HCT116 (cell line): ENCODE data around the gene RPS6KL1. TPM values are rescaled to one million over a fixed set of nuclear protein-coding genes. Genes with fewer than 3 reads are reported as not detected.

Source experiments
- ATAC-seq: fragments of 200-7000 bp; cut with Tn5 transposase; 2 replicates; pipeline ENCODE4 v1.9.1; 2020; ENCODE audit warnings: mild to moderate bottlenecking, moderate library complexity
- BruUV-seq: library from RNA; stranded (reverse); fragments of 400-500 nt; replicated peaks from 2 replicates; lab custom pipeline; 2021; lab: Mats Ljungman, UMichigan
- CTCF ChIA-PET: fragments of 300-600 bp; sonication (Branson Sonifier 250); formaldehyde crosslinking; loops from one replicate; lab custom pipeline; 2021; ENCODE audit warnings: antibody characterized with exemption; lab: Charles Lee
- POLR2A ChIA-PET: fragments of 300-600, 350-600 bp; sonication (Branson Sonifier 250); formaldehyde crosslinking; loops from one replicate; lab custom pipeline; 2021; ENCODE audit warnings: antibody characterized with exemption; lab: Charles Lee
- RAD21 ChIA-PET, 2 experiments: fragments of 300-600 bp; sonication (Branson Sonifier 250); formaldehyde crosslinking; loops; one replicate each; lab custom pipeline; 2023; ENCODE audit warnings: low total read pairs in 2 of 2; ENCODE audit not compliant: uncharacterized antibody in 2 of 2, unreplicated experiment in 2 of 2, low non-redundant PET in 1 of 2; lab: Charles Lee
- DNase-seq: peaks from one replicate; pipeline ENCODE4 v3.0.0-alpha.2; 2010; ENCODE audit warnings: low read depth, low spot score
- H2AFZ ChIP-seq: fragments of 200-600 bp; shearing (Covaris generic), sonication (generic); 2 replicates; pipeline ENCODE4 v1.6.1; 2017; ENCODE audit warnings: low read depth, mixed run types, mixed read lengths, antibody characterized with exemption, low read length; ENCODE audit not compliant: poor library complexity, severe bottlenecking
- H3K27ac ChIP-seq: 2 replicates; pipeline ENCODE4 v1.5.1; 2012; ENCODE audit warnings: low read depth, low read length
- H3K27me3 ChIP-seq: fragments of 200-600 bp; sonication (generic); 2 replicates; pipeline ENCODE4 v1.6.1; 2016; ENCODE audit warnings: mixed run types, low read length, mixed read lengths; ENCODE audit not compliant: insufficient read depth
- H3K36me3 ChIP-seq, 2 experiments: fragments of 200-500 bp in 1 of 2; fragments of 200-600 bp in 1 of 2; sonication (Bioruptor generic) in 1 of 2; sonication (generic) in 1 of 2; 2 replicates each; pipeline versions ENCODE4 v1.5.1 to v1.6.1; 2014 to 2016; ENCODE audit warnings: low read length in 2 of 2, inconsistent platforms in 1 of 2, mixed read lengths in 1 of 2, mixed run types in 1 of 2; ENCODE audit not compliant: insufficient read depth in 2 of 2, control insufficient read depth in 1 of 2
- H3K4me1 ChIP-seq, 2 experiments: fragments of 200-600 bp in 1 of 2; sonication (generic) in 1 of 2; 2 replicates each; pipeline versions ENCODE4 v1.5.1 to v1.6.1; 2012 to 2017; ENCODE audit warnings: low read length in 2 of 2, inconsistent platforms in 1 of 2, mild to moderate bottlenecking in 1 of 2, mixed read lengths in 1 of 2, mixed run types in 1 of 2, moderate library complexity in 1 of 2; ENCODE audit not compliant: insufficient read depth in 2 of 2, control insufficient read depth in 1 of 2
- H3K4me2 ChIP-seq: fragments of 200-600 bp; sonication (generic); 2 replicates; pipeline ENCODE4 v1.6.1; 2017; ENCODE audit warnings: mixed run types, low read length, mixed read lengths
- H3K4me3 ChIP-seq, 2 experiments: fragments of 200-600 bp in 1 of 2; sonication (generic) in 1 of 2; replicated peaks in 1 of 2; 2 replicates each; pipeline ENCODE4 v1.5.1; 2011 to 2016; ENCODE audit warnings: low read length in 2 of 2, control low read depth in 1 of 2, low read depth in 1 of 2, mild to moderate bottlenecking in 1 of 2, mixed read lengths in 1 of 2, mixed run types in 1 of 2
- H3K79me2 ChIP-seq: fragments of 200-600 bp; sonication (generic); 2 replicates; pipeline ENCODE4 v1.6.1; 2017; ENCODE audit warnings: mild to moderate bottlenecking, mixed run types, low read length, moderate library complexity, mixed read lengths; ENCODE audit not compliant: insufficient read depth
- H3K9ac ChIP-seq: fragments of 200-600 bp; sonication (generic); 2 replicates; pipeline ENCODE4 v1.6.1; 2016; ENCODE audit warnings: low read length, mixed read lengths
- H3K9me2 ChIP-seq: fragments of 200-600 bp; sonication (generic), shearing (Covaris generic); 2 replicates; pipeline ENCODE4 v1.6.1; 2017; ENCODE audit warnings: mixed run types, mild to moderate bottlenecking, moderate library complexity; ENCODE audit not compliant: insufficient read depth
- H3K9me3 ChIP-seq, 2 experiments: fragments of 200-500 bp in 1 of 2; fragments of 200-600 bp in 1 of 2; sonication (Bioruptor generic) in 1 of 2; sonication (generic) in 1 of 2; 2 replicates each; pipeline ENCODE4 v1.6.1; 2014 to 2017; ENCODE audit warnings: low read length in 2 of 2, mixed read lengths in 2 of 2, inconsistent platforms in 1 of 2, low read depth in 1 of 2, mild to moderate bottlenecking in 1 of 2, mixed run types in 1 of 2, moderate library complexity in 1 of 2; ENCODE audit not compliant: control insufficient read depth in 1 of 2, insufficient read depth in 1 of 2
- H4K20me1 ChIP-seq: fragments of 200-600 bp; sonication (generic), shearing (Covaris generic); 2 replicates; pipeline ENCODE4 v1.6.1; 2017; ENCODE audit warnings: mixed run types, mild to moderate bottlenecking, moderate library complexity; ENCODE audit not compliant: insufficient read depth
- CEBPB ChIP-seq: IDR thresholded peaks from 2 replicates; pipeline ENCODE4 v1.6.1; 2012; ENCODE audit warnings: low read depth
- CTCF ChIP-seq, 3 experiments: fragments of 200-600 bp in 1 of 3; sonication (generic) in 1 of 3; IDR thresholded peaks in 2 of 3; conservative IDR thresholded peaks in 1 of 3; 2 replicates each; pipeline ENCODE4 v1.5.1; 2012 to 2017; ENCODE audit warnings: low read depth in 2 of 3, low read length in 2 of 3, antibody characterized with exemption in 1 of 3, borderline replicate concordance in 1 of 3, control low read depth in 1 of 3, mild to moderate bottlenecking in 1 of 3, mixed read lengths in 1 of 3, mixed run types in 1 of 3, moderate library complexity in 1 of 3; ENCODE audit not compliant: insufficient read depth in 1 of 3
- ELF1 ChIP-seq: IDR thresholded peaks from 2 replicates; pipeline ENCODE4 v1.6.1; 2012; ENCODE audit warnings: low read depth, borderline replicate concordance
- EZH2phosphoT487 ChIP-seq: fragments of 200-600 bp; IDR thresholded peaks from 2 replicates; pipeline ENCODE4 v1.6.1; 2018; ENCODE audit warnings: antibody characterized with exemption, borderline replicate concordance
- FOSL1 ChIP-seq: IDR thresholded peaks from 2 replicates; pipeline ENCODE4 v1.6.1; 2012; ENCODE audit warnings: low read depth
- POLR2A ChIP-seq: IDR thresholded peaks from 2 replicates; pipeline ENCODE4 v1.7.0; 2011; ENCODE audit warnings: borderline replicate concordance; ENCODE audit not compliant: insufficient read depth, insufficient read length; ENCODE audit errors: extremely low read depth
- RAD21 ChIP-seq: IDR thresholded peaks from 2 replicates; pipeline ENCODE4 v1.6.1; 2012; ENCODE audit warnings: low read depth, mild to moderate bottlenecking
- REST ChIP-seq: IDR thresholded peaks from 2 replicates; pipeline ENCODE4 v1.6.1; 2012; ENCODE audit warnings: low read depth
- SP1 ChIP-seq: IDR thresholded peaks from 2 replicates; pipeline ENCODE4 v1.6.1; 2012; ENCODE audit warnings: low read depth
- SRF ChIP-seq: IDR thresholded peaks from 2 replicates; pipeline ENCODE4 v1.6.1; 2012; ENCODE audit warnings: low read depth
- ZFX ChIP-seq: fragments of 450-650 bp; IDR thresholded peaks from 2 replicates; pipeline ENCODE4 v1.6.1; 2017
- ZNF274 ChIP-seq: fragments of 200-500 bp; sonication (Bioruptor generic); IDR thresholded peaks from 2 replicates; pipeline ENCODE4 v1.6.1; 2014; ENCODE audit warnings: mild to moderate bottlenecking, low read depth, low read length, inconsistent platforms
- intact Hi-C: fragments of 100-400 bp; cut with micrococcal nuclease; formaldehyde crosslinking; loops from 2 replicates; pipeline ENCODE4 v1.10.0; 2022
- total RNA-seq: library from RNA; stranded (reverse); gene quantifications from one replicate; pipeline ENCODE4 v1.2.1, GENCODE V29; 2021; ENCODE audit not compliant: unreplicated experiment
- TF ChIP-seq, protein P1 (sequence below): IDR thresholded peaks from 2 replicates; pipeline ENCODE4 v1.6.1; 2011; ENCODE audit warnings: mild to moderate bottlenecking, low read length, moderate library complexity; ENCODE audit not compliant: insufficient replicate concordance; ENCODE audit errors: extremely low read depth
- TF ChIP-seq, protein P2 (sequence below): IDR thresholded peaks from 2 replicates; pipeline ENCODE4 v1.6.1; 2012

RPS6KL1 gene
- total RNA-seq, 1 experiment from 2014 or later, result 6.7 TPM

DNA sequence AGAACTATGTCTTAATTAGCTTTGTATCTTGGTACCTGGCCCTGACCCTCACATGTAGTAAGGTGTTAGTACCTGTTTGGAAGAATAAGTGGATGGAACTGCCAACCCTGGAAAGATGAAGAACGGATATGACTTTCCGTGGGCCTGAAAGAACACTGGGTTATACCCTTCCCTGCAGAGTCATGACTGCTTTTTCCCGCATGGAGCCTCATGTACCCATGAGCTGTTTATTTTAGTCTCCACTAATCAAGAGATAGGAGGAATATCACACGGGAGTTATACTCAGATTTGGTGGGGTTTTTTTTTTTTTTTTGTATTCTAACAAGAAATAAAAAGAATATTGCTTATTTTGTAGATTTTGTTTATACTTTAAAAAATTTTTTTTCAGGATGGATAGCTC lies 25.4 kb downstream of the RPS6KL1 start:
- H3K36me3 ChIP-seq, result peaks cover 79 to 82% of the 10 kb centered on the region in 2 experiments
- H3K4me1 ChIP-seq, result no peaks in the 10 kb centered on the region
- POLR2A ChIA-PET, result no interaction called here
- no peak overlapping the region for H3K4me3 ChIP-seq
- BruUV-seq, result no TSS peak
- TF ChIP-seq ZFX, result no peak
- no peak for TF ChIP-seq CTCF (IDR thresholded peaks at IDR 0.05 in 2 of 3, conservative IDR thresholded peaks at IDR 0.05 in 1 of 3; ENCODE audit: borderline replicate concordance in 1 of 3, insufficient read depth in 1 of 3, low read depth in 2 of 3, low read length in 2 of 3)
- no peak for TF ChIP-seq FOSL1
- no peak for TF ChIP-seq ZNF274
- TF ChIP-seq POLR2A, result no peak
- TF ChIP-seq, protein P1, sequence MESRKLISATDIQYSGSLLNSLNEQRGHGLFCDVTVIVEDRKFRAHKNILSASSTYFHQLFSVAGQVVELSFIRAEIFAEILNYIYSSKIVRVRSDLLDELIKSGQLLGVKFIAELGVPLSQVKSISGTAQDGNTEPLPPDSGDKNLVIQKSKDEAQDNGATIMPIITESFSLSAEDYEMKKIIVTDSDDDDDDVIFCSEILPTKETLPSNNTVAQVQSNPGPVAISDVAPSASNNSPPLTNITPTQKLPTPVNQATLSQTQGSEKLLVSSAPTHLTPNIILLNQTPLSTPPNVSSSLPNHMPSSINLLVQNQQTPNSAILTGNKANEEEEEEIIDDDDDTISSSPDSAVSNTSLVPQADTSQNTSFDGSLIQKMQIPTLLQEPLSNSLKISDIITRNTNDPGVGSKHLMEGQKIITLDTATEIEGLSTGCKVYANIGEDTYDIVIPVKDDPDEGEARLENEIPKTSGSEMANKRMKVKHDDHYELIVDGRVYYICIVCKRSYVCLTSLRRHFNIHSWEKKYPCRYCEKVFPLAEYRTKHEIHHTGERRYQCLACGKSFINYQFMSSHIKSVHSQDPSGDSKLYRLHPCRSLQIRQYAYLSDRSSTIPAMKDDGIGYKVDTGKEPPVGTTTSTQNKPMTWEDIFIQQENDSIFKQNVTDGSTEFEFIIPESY, result no peak
- TF ChIP-seq SRF, result no peak
- TF ChIP-seq SP1, result no peak
- no peak for TF ChIP-seq RAD21
- no peak for TF ChIP-seq CEBPB
- no peak for TF ChIP-seq ELF1
- TF ChIP-seq EZH2phosphoT487, result no peak
- TF ChIP-seq, protein P2, sequence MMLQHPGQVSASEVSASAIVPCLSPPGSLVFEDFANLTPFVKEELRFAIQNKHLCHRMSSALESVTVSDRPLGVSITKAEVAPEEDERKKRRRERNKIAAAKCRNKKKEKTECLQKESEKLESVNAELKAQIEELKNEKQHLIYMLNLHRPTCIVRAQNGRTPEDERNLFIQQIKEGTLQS, result no peak
- TF ChIP-seq REST, result no peak
- no peaks in the 10 kb centered on the region for H4K20me1 ChIP-seq
- H3K27ac ChIP-seq, result no peak overlapping the region
- H3K79me2 ChIP-seq, result no peaks in the 10 kb centered on the region
- no peak for DNase-seq
- H3K27me3 ChIP-seq, result no peaks in the 10 kb centered on the region
- intact Hi-C loops, result no loop called here
- RAD21 ChIA-PET, result no interaction called here
- H3K9ac ChIP-seq, result no peak overlapping the region
- no peak overlapping the region for H3K4me2 ChIP-seq
- H3K9me2 ChIP-seq, result no peaks in the 10 kb centered on the region
- no peaks in the 10 kb centered on the region for H3K9me3 ChIP-seq
- H2AFZ ChIP-seq, result no peak overlapping the region
- ATAC-seq, result no peak
- CTCF ChIA-PET, result no interaction called here
